ENCODE measurements around the gene SHISA9.

SHISA9 gene

GRCh38 chr16:13120091-13120490 is 218.7 kb downstream of the SHISA9 start:
- H3K4me2 ChIP-seq, result no peak overlapping the region
- H3K4me3 ChIP-seq, result no peak overlapping the region
- TF ChIP-seq Cebpa-rat (IDR thresholded peaks at IDR 0.05), result no peak
- no peak overlapping the region for H3K27ac ChIP-seq
- H4K20me1 ChIP-seq, result no peaks in the 10 kb centered on the region
- no peaks in the 10 kb centered on the region for H3K9me3 ChIP-seq
- H3K27me3 ChIP-seq, result no peaks in the 10 kb centered on the region
- H3K4me1 ChIP-seq, result no peaks in the 10 kb centered on the region
- no peak overlapping the region for H3K9ac ChIP-seq
- no peaks in the 10 kb centered on the region for H3K36me3 ChIP-seq

- H3K36me3 ChIP-seq, result no peaks in the 10 kb centered on the region
- no peaks in the 10 kb centered on the region for H3K9me3 ChIP-seq
- H4K20me1 ChIP-seq, result no peaks in the 10 kb centered on the region
- no peaks in the 10 kb centered on the region for H3K27me3 ChIP-seq
- no peaks in the 10 kb centered on the region for H3K4me1 ChIP-seq
- no peak for TF ChIP-seq Cebpa-rat (IDR thresholded peaks at IDR 0.05)
- no peak overlapping the region for H3K4me2 ChIP-seq
- no peak overlapping the region for H3K9ac ChIP-seq
- no peak overlapping the region for H3K4me3 ChIP-seq
- no peak overlapping the region for H3K27ac ChIP-seq
Measured at GRCh38 chr16:13120557-13120956, 219.2 kb downstream of the SHISA9 start.

GRCh38 chr16:13123991-13124390 is 222.6 kb downstream of the SHISA9 start:
- no peaks in the 10 kb centered on the region for H4K20me1 ChIP-seq
- no peaks in the 10 kb centered on the region for H3K36me3 ChIP-seq
- no peaks in the 10 kb centered on the region for H3K27me3 ChIP-seq
- H3K4me1 ChIP-seq, result no peaks in the 10 kb centered on the region
- no peak overlapping the region for H3K9ac ChIP-seq
- no peak overlapping the region for H3K27ac ChIP-seq
- 0 out of 2 replicates have a peak, but pooled peaks cover 4% of the 10 kb centered on the region for H3K9me3 ChIP-seq
- H3K4me2 ChIP-seq, result no peak overlapping the region
- H3K4me3 ChIP-seq, result no peak overlapping the region
- no peak for TF ChIP-seq Cebpa-rat (IDR thresholded peaks at IDR 0.05)

- H3K4me1 ChIP-seq, result no peaks in the 10 kb centered on the region
Measured at GRCh38 chr16:13127144-13127543, 225.7 kb downstream of the SHISA9 start.

GRCh38 chr16:13130586-13130985 is 229.2 kb downstream of the SHISA9 start:
- TF ChIP-seq Cebpa-rat (IDR thresholded peaks at IDR 0.05), result no peak
- Histone ChIP-seq H4K20me1 (no peaks in the 10 kb centered on the region), H3K4me1 (peaks cover 9% of the 10 kb centered on the region), H3K36me3 (no peaks in the 10 kb centered on the region), H3K27me3 (no peaks in the 10 kb centered on the region), H3K9me3 (peaks cover 12% of the 10 kb centered on the region; the same call in 1 of the 2 replicates), H3K27ac (no peak overlapping the region), H3K9ac (no peak overlapping the region), H3K4me2 (no peak overlapping the region), H3K4me3 (no peak overlapping the region)

More at GRCh38 chr16:13127144-13127543, 225.7 kb downstream of the SHISA9 start:
- 0 out of 2 replicates have a peak, but pooled peaks cover 4% of the 10 kb centered on the region for H3K9me3 ChIP-seq
- no peaks in the 10 kb centered on the region for H3K27me3 ChIP-seq
- no peaks in the 10 kb centered on the region for H4K20me1 ChIP-seq
- no peak overlapping the region for H3K4me3 ChIP-seq
- no peak overlapping the region for H3K9ac ChIP-seq
- H3K36me3 ChIP-seq, result no peaks in the 10 kb centered on the region
- H3K27ac ChIP-seq, result no peak overlapping the region
- no peak overlapping the region for H3K4me2 ChIP-seq
- no peak for TF ChIP-seq Cebpa-rat (IDR thresholded peaks at IDR 0.05)

- TF ChIP-seq Cebpa-rat (IDR thresholded peaks at IDR 0.05), result no peak
- no peak overlapping the region for H3K4me3 ChIP-seq
- H3K27ac ChIP-seq, result no peak overlapping the region
- peaks cover 9% of the 10 kb centered on the region for H3K4me1 ChIP-seq
- no peak overlapping the region for H3K9ac ChIP-seq
- no peak overlapping the region for H3K4me2 ChIP-seq
- H4K20me1 ChIP-seq, result no peaks in the 10 kb centered on the region
- peaks cover 8% of the 10 kb centered on the region; the same call in 1 of the 2 replicates for H3K9me3 ChIP-seq
- H3K36me3 ChIP-seq, result no peaks in the 10 kb centered on the region
- no peaks in the 10 kb centered on the region for H3K27me3 ChIP-seq
Measured at GRCh38 chr16:13134836-13135235, 233.4 kb downstream of the SHISA9 start.

GRCh38 chr16:13136901-13137300 is 235.5 kb downstream of the SHISA9 start:
- TF ChIP-seq Cebpa-rat (IDR thresholded peaks at IDR 0.05), result no peak
- peaks cover 9% of the 10 kb centered on the region for H3K4me1 ChIP-seq
- no peaks in the 10 kb centered on the region for H3K36me3 ChIP-seq
- no peak overlapping the region for H3K27ac ChIP-seq
- H4K20me1 ChIP-seq, result no peaks in the 10 kb centered on the region
- H3K4me3 ChIP-seq, result no peak overlapping the region
- peaks cover 8% of the 10 kb centered on the region; the same call in 1 of the 2 replicates for H3K9me3 ChIP-seq
- H3K9ac ChIP-seq, result no peak overlapping the region
- no peak overlapping the region for H3K4me2 ChIP-seq
- H3K27me3 ChIP-seq, result no peaks in the 10 kb centered on the region

GRCh38 chr16:13138528-13138927 is 237.1 kb downstream of the SHISA9 start:
- Histone ChIP-seq H3K4me1 (peaks cover 3% of the 10 kb centered on the region), H3K27ac (no peak overlapping the region), H3K4me3 (no peak overlapping the region), H3K36me3 (no peaks in the 10 kb centered on the region), H3K9me3 (peaks cover 8% of the 10 kb centered on the region; the same call in 1 of the 2 replicates), H4K20me1 (no peaks in the 10 kb centered on the region), H3K4me2 (no peak overlapping the region), H3K27me3 (no peaks in the 10 kb centered on the region), H3K9ac (no peak overlapping the region)
- no peak for TF ChIP-seq Cebpa-rat (IDR thresholded peaks at IDR 0.05)

- H3K4me2 ChIP-seq, result no peak overlapping the region
- no peak overlapping the region for H3K4me3 ChIP-seq
- no peaks in the 10 kb centered on the region for H4K20me1 ChIP-seq
- no peaks in the 10 kb centered on the region for H3K36me3 ChIP-seq
- H3K9ac ChIP-seq, result no peak overlapping the region
- H3K9me3 ChIP-seq, result peaks cover 3% of the 10 kb centered on the region; the same call in 1 of the 2 replicates
- no peak overlapping the region for H3K27ac ChIP-seq
- TF ChIP-seq Cebpa-rat (IDR thresholded peaks at IDR 0.05), result no peak
- H3K4me1 ChIP-seq, result no peaks in the 10 kb centered on the region
- H3K27me3 ChIP-seq, result no peaks in the 10 kb centered on the region
Measured at GRCh38 chr16:13139661-13140241, 238.4 kb downstream of the SHISA9 start.

GRCh38 chr16:13143551-13143950 is 242.2 kb downstream of the SHISA9 start:
- TF ChIP-seq Cebpa-rat (IDR thresholded peaks at IDR 0.05), result no peak
- H3K9ac ChIP-seq, result no peak overlapping the region

More at GRCh38 chr16:13143551-13143950, 242.2 kb downstream of the SHISA9 start:
- H3K4me2 ChIP-seq, result no peak overlapping the region
- H3K4me3 ChIP-seq, result no peak overlapping the region
- H3K27ac ChIP-seq, result no peak overlapping the region
- H3K9me3 ChIP-seq, result no peaks in the 10 kb centered on the region
- H4K20me1 ChIP-seq, result no peaks in the 10 kb centered on the region
- H3K27me3 ChIP-seq, result no peaks in the 10 kb centered on the region
- H3K36me3 ChIP-seq, result no peaks in the 10 kb centered on the region
- H3K4me1 ChIP-seq, result no peaks in the 10 kb centered on the region
